Measurements from ENCODE around the gene TMA7B. TPM values are rescaled to one million over a fixed set of nuclear protein-coding genes. Genes with fewer than 3 reads are reported as not detected.

The TMA7B gene
- total RNA-seq, 4 donors from 2014 or later = not detected

- Histone ChIP-seq H3K4me3 (no peak overlapping the region), H3K36me3 (no peaks in the 10 kb centered on the region), H3K27me3 (peaks cover 0 to 97% (median 0%) of the 10 kb centered on the region in 4 donors), H3K27ac (no peak overlapping the region), H3K9me3 (no peaks in the 10 kb centered on the region), H3K4me1 (peaks cover 0 to 5% (median 0%) of the 10 kb centered on the region in 3 donors)
- WGBS, 2 donors = 72 to 77% methylated on average over 5 of the region's 5 CpGs
- intact Hi-C loops (cut with DNase I) = no loop called here
- DNase-seq = no peak
- no peak for TF ChIP-seq CTCF (IDR thresholded peaks at IDR 0.05)
- TF ChIP-seq POLR2A (IDR thresholded peaks at IDR 0.05) = no peak
Observed at GRCh38 chr22:39974065-39974464, 13.9 kb downstream of the TMA7B start.

GRCh38 chr22:39979048-39979447, 18.9 kb downstream of the TMA7B start:
- H3K36me3 ChIP-seq = no peaks in the 10 kb centered on the region
- peaks cover 0 to 8% (median 6%) of the 10 kb centered on the region in 3 donors for H3K4me1 ChIP-seq
- TF ChIP-seq CTCF (IDR thresholded peaks at IDR 0.05) (no peak), POLR2A (IDR thresholded peaks at IDR 0.05) (no peak)
- 66 to 72% methylated on average over 6 of the region's 6 CpGs for WGBS, 2 donors
- no peak for DNase-seq
- no peak overlapping the region for H3K27ac ChIP-seq
- no peaks in the 10 kb centered on the region for H3K9me3 ChIP-seq
- H3K4me3 ChIP-seq = no peak overlapping the region
- H3K27me3 ChIP-seq = peaks cover 0 to 67% (median 0%) of the 10 kb centered on the region in 4 donors
- intact Hi-C loops (cut with DNase I) = no loop called here

GRCh38 chr22:39979458-39979857, 19.3 kb downstream of the TMA7B start:
- H3K36me3 ChIP-seq = no peaks in the 10 kb centered on the region
- 52 to 67% methylated on average over 5 of the region's 5 CpGs for WGBS, 2 donors
- H3K4me3 ChIP-seq = no peak overlapping the region
- DNase-seq = no peak
- intact Hi-C loops (cut with DNase I) = no loop called here
- no peak overlapping the region for H3K27ac ChIP-seq
- no peaks in the 10 kb centered on the region for H3K9me3 ChIP-seq
- peaks cover 4 to 12% (median 6%) of the 10 kb centered on the region in 3 donors for H3K4me1 ChIP-seq
- H3K27me3 ChIP-seq = peaks cover 0 to 63% (median 0%) of the 10 kb centered on the region in 4 donors
- TF ChIP-seq POLR2A (IDR thresholded peaks at IDR 0.05) (no peak), CTCF (IDR thresholded peaks at IDR 0.05) (no peak)

GRCh38 chr22:39980596-39980995, 20.4 kb downstream of the TMA7B start:
- no peak for DNase-seq
- Histone ChIP-seq H3K27me3 (peaks cover 0 to 51% (median 0%) of the 10 kb centered on the region in 4 donors), H3K9me3 (no peaks in the 10 kb centered on the region), H3K4me3 (no peak overlapping the region), H3K27ac (no peak overlapping the region), H3K4me1 (peaks cover 11 to 23% (median 13%) of the 10 kb centered on the region in 3 donors), H3K36me3 (no peaks in the 10 kb centered on the region)
- intact Hi-C loops (cut with DNase I) = no loop called here
- TF ChIP-seq CTCF (IDR thresholded peaks at IDR 0.05) (no peak), POLR2A (IDR thresholded peaks at IDR 0.05) (no peak)
- WGBS, 2 donors = 60% methylated on average over 1 of the region's 6 CpGs; no CpG with 5 or more reads in 1 of the 2 donors

GRCh38 chr22:39983346-39983745, 23.1 kb downstream of the TMA7B start:
- Histone ChIP-seq H3K4me3 (no peak overlapping the region), H3K36me3 (no peaks in the 10 kb centered on the region), H3K4me1 (peaks cover 11 to 28% (median 13%) of the 10 kb centered on the region in 3 donors), H3K9me3 (no peaks in the 10 kb centered on the region), H3K27me3 (peaks cover 0 to 26% (median 0%) of the 10 kb centered on the region in 4 donors), H3K27ac (peak overlapping the region in 1 of 4 donors; percentile 85)
- TF ChIP-seq CTCF (IDR thresholded peaks at IDR 0.05) (no peak), POLR2A (IDR thresholded peaks at IDR 0.05) (no peak)
- WGBS, 2 donors = 84 to 88% methylated on average over 4 of the region's 4 CpGs
- DNase-seq = no peak
- intact Hi-C loops (cut with DNase I) = no loop called here

All from esophagus squamous epithelium (tissue), 5 donors.